Tibial artery (tissue), 4 donors: ENCODE data around the gene ADAMTSL4.

ENCODE experiments used
- DNase-seq, 2 donors: peaks; one replicate each; pipeline ENCODE4 v3.0.0-alpha.2; 2019
- H3K27ac ChIP-seq, 2 donors: fragments of 200-600 bp; sonication (generic) in 1 of 2; 1 replicate in 1 of 2; 2 replicates in 1 of 2; pipeline ENCODE4 v1.5.1; 2018 to 2019; ENCODE audit warnings: mild to moderate bottlenecking in 1 of 2
- H3K27me3 ChIP-seq, 2 donors: fragments of 200-600 bp; sonication (generic) in 1 of 2; one replicate each; pipeline versions ENCODE4 v1.5.1 to v1.6.0; 2016 to 2019
- H3K36me3 ChIP-seq, 3 donors: fragments of 200-600 bp; sonication (generic) in 2 of 3; one replicate each; pipeline ENCODE4 v1.5.1; 2016 to 2019; ENCODE audit warnings: mild to moderate bottlenecking in 2 of 3
- H3K4me1 ChIP-seq, 4 donors: fragments of 200-600 bp; sonication (generic) in 2 of 4; 1 replicate in 3 of 4; 2 replicates in 1 of 4; pipeline ENCODE4 v1.5.1; 2016 to 2019
- H3K4me3 ChIP-seq, 2 donors: fragments of 200-600 bp; sonication (generic) in 1 of 2; 1 replicate in 1 of 2; 2 replicates in 1 of 2; pipeline ENCODE4 v1.5.1; 2018 to 2019; ENCODE audit warnings: mild to moderate bottlenecking in 2 of 2
- H3K9me3 ChIP-seq, 3 donors: fragments of 200-600 bp; sonication (generic) in 1 of 3; one replicate each; pipeline ENCODE4 v1.5.1; 2016 to 2019
- intact Hi-C: fragments of 100-400 bp; cut with DNase I; formaldehyde crosslinking; loops from one replicate; pipeline ENCODE4 v1.15.0; 2023; ENCODE audit warnings: low total_unique reads
- TF ChIP-seq, protein P1 (sequence below), 2 experiments: fragments of 200-600 bp in 1 of 2; fragments of 450-650 bp in 1 of 2; IDR thresholded peaks; one replicate each; pipeline ENCODE4 v1.5.1; 2017 to 2019; ENCODE audit warnings: antibody characterized with exemption in 2 of 2, mild to moderate bottlenecking in 1 of 2, moderate library complexity in 1 of 2

Gene ADAMTSL4

DNA sequence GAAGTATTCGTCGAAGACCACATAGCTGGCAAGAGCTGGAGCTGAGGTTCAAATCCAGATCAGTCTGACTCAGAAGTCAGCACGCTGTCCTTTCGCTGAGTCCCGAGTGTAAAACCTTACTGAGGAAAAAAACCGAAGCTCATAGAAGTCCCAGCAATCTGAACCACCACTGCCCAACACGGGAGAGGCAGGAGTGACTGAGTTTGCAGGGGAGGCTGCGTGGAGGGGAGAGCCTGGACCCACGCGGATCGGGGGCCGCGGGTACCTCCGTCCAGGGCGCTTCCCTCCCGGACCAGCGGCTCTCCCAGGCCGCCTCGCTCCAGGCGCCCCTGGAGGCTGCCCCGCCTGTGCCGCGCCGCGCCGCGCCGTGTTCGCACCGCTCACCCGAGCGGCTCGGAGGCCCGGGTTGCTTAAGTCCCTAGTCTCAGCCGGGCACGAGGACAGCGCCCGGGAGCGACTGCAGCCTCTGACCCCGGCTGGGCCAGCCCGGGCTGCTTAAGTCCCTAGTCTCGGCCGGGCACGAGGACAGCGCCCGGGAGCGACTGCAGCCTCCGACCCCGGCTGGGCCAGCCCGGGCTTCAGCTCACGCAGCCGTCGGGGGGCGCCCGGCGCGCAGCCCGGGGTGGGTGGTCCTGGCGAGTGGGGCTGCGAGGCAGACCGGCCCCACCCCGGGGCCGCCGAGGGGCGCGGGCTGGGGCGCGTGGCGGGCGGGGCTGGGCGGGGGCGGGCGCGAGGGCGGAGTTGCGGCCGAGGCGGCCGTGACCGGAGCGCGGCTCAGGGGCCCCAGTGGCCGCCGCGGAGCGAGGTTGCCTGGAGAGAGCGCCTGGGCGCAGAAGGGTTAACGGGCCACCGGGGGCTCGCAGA is at the start of gene ADAMTSL4:
ADAMTSL4 (plus strand) TSS at position 777 of the 864 bp plus-strand sequence. CDS start 2,881 bp downstream, outside the sequence.
- peak within 1 kb of the TSS; percentile 59 to 73 for H3K4me3 ChIP-seq
- peaks cover 0 to under 1% (median 0%) of the 10 kb centered on the region in 3 donors for H3K36me3 ChIP-seq
- peak within 1 kb of the TSS; percentile 92 to 97 for H3K27ac ChIP-seq
- no peaks in the 10 kb centered on the region for H3K9me3 ChIP-seq
- intact Hi-C loops, result no loop called here
- peak; percentile 71 to 89 for DNase-seq
- peaks cover 3 to 56% (median 47%) of the 10 kb centered on the region in 4 donors for H3K4me1 ChIP-seq
- no peaks in the 10 kb centered on the region for H3K27me3 ChIP-seq
- TF ChIP-seq, protein P1, sequence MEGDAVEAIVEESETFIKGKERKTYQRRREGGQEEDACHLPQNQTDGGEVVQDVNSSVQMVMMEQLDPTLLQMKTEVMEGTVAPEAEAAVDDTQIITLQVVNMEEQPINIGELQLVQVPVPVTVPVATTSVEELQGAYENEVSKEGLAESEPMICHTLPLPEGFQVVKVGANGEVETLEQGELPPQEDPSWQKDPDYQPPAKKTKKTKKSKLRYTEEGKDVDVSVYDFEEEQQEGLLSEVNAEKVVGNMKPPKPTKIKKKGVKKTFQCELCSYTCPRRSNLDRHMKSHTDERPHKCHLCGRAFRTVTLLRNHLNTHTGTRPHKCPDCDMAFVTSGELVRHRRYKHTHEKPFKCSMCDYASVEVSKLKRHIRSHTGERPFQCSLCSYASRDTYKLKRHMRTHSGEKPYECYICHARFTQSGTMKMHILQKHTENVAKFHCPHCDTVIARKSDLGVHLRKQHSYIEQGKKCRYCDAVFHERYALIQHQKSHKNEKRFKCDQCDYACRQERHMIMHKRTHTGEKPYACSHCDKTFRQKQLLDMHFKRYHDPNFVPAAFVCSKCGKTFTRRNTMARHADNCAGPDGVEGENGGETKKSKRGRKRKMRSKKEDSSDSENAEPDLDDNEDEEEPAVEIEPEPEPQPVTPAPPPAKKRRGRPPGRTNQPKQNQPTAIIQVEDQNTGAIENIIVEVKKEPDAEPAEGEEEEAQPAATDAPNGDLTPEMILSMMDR (IDR thresholded peaks at IDR 0.05), result peak; percentile 32 to 35

DNA sequence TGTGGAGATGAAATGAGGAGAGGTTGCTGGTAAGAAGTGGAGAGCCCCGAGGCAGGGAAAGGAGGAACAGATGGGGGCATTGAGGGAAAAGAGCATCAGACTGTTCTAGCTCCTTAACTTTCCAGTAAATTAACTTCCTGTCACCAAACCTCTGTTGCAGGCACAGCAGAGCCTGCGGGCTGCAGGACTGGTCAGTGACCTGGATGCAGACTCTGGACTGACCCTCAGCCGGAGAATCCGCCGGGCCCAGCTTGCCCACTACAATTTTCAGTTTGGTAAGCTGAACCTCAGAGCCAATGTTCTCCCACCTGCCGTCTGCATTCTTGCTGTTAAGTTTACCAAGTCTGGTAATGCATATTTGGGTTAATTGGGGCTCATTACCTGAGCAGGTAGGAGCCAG is 43.8 kb upstream of the ADAMTSL4 start:
- no peak for DNase-seq
- no peak overlapping the region for H3K27ac ChIP-seq
- H3K9me3 ChIP-seq, result no peaks in the 10 kb centered on the region
- TF ChIP-seq, protein P1 (IDR thresholded peaks at IDR 0.05), result no peak
- no peak overlapping the region for H3K4me3 ChIP-seq
- peaks cover 15 to 61% (median 42%) of the 10 kb centered on the region in 3 donors for H3K36me3 ChIP-seq
- no peaks in the 10 kb centered on the region for H3K27me3 ChIP-seq
- H3K4me1 ChIP-seq, result peaks cover 0 to 15% (median 7%) of the 10 kb centered on the region in 4 donors
- intact Hi-C loops, result no loop called here

DNA sequence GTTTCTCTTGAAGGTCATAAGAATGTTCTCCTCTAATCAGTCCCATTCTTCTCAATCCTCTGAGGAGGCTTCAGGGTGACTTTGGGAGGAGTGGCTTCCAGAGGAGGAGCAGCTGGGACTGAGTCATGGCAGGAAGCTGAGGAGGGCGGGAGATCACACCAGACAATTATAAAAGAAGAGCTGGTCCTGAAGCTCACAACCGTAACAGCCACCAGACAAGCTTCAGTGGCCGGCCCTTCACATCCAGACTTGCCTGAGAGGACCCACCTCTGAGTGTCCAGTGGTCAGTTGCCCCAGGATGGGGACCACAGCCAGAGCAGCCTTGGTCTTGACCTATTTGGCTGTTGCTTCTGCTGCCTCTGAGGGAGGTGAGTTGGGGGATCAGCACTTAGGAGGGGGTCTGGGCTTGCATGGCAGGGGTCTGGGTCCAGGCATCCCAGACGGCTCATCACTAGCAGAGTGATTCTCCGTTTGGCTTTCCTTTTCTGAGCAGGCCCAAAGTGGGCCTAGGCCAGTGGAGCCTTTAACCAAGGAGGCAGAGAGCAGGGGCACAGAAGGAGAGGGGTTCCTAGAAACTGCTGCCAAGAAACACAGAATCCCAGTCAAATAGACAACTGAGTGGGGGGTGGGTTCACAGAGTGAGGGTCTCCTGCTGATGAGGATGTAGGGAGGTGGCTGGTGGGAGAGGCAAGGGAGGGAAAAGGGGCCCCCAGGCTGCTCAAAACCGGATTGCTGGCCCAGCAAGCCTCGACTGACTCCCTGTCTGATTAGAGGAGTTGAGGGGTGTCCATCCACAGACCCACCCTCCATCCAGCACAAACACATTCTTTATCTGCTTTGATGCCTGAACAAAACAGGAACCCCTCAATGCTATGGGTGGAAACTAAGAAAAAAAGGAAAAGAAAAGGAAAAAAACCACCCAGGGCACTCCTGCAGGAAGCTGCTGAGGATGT is 41.0 kb upstream of the ADAMTSL4 start, which contains the start of gene ECM1:
ECM1 (plus strand) TSS at position 198 of the 953 bp plus-strand sequence; CDS start at position 299, 101 bp downstream.
- Histone ChIP-seq H3K9me3 (no peaks in the 10 kb centered on the region), H3K27me3 (no peaks in the 10 kb centered on the region), H3K4me3 (peak within 1 kb of the TSS; percentile 3 to 25), H3K36me3 (peaks cover 15 to 63% (median 40%) of the 10 kb centered on the region in 3 donors), H3K4me1 (peaks cover 0 to 15% (median 7%) of the 10 kb centered on the region in 4 donors), H3K27ac (peak within 1 kb of the TSS; percentile 60 to 65)
- peak; percentile 76 to 77 for DNase-seq
- intact Hi-C loops, result no loop called here
- TF ChIP-seq, protein P1 (IDR thresholded peaks at IDR 0.05), result no peak

DNA sequence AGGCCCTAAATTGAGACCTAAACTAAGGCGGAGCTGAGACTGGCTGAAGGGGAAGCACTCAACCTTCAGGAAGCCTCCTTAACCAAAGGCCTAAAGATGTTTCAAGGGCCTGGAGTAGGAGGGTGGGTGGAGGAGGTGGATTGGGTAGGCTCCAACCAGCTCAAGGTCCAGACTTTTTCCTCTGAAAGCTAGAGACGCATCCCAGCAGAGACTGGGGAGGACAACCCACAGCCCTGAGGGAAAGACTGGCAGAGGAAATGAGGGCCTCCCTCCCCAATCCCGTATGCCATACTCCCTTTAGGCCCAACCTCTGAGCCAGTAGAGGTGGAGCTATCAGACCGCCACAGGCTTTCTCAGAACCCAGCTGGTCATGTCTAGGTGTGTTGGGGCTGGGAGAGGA is 40.2 kb upstream of the ADAMTSL4 start:
- H3K36me3 ChIP-seq, result peaks cover 15 to 61% (median 37%) of the 10 kb centered on the region in 3 donors
- peaks cover 0 to 15% (median 7%) of the 10 kb centered on the region in 4 donors for H3K4me1 ChIP-seq
- TF ChIP-seq, protein P1 (IDR thresholded peaks at IDR 0.05), result no peak
- intact Hi-C loops, result no loop called here
- H3K27me3 ChIP-seq, result no peaks in the 10 kb centered on the region
- DNase-seq, result no peak
- H3K4me3 ChIP-seq, result no peak overlapping the region
- peak overlapping the region in 1 of 2 donors; percentile 65 for H3K27ac ChIP-seq
- H3K9me3 ChIP-seq, result no peaks in the 10 kb centered on the region

DNA sequence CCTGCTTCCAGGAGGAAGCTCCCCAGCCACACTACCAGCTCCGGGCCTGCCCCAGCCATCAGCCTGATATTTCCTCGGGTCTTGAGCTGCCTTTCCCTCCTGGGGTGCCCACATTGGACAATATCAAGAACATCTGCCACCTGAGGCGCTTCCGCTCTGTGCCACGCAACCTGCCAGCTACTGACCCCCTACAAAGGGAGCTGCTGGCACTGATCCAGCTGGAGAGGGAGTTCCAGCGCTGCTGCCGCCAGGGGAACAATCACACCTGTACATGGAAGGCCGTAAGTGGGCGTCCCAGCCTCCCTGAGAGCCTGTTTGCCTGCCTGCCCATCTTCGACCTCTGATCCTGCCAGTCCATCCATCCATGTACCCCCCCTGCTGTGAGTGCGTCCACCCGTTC is 37.7 kb upstream of the ADAMTSL4 start:
- Histone ChIP-seq H3K36me3 (peaks cover 0 to 35% (median 14%) of the 10 kb centered on the region in 3 donors), H3K27me3 (no peaks in the 10 kb centered on the region), H3K4me3 (no peak overlapping the region), H3K27ac (no peak overlapping the region), H3K9me3 (no peaks in the 10 kb centered on the region), H3K4me1 (peaks cover 5 to 31% (median 16%) of the 10 kb centered on the region in 4 donors)
- TF ChIP-seq, protein P1 (IDR thresholded peaks at IDR 0.05), result no peak
- intact Hi-C loops, result no loop called here
- no peak for DNase-seq
